GM19193 (cell line): ENCODE data around the gene CLEC11A.

Experiments
- POLR2A ChIP-seq: IDR thresholded peaks from 4 replicates; pipeline ENCODE4 v1.6.1; 2011; ENCODE audit not compliant: insufficient read depth, insufficient read length; ENCODE audit errors: extremely low read depth

Gene CLEC11A

GRCh38 chr19:50713556-50714236 lies 9.5 kb upstream of the CLEC11A start:
- no peak for TF ChIP-seq POLR2A

GRCh38 chr19:50716178-50717025 lies 6.8 kb upstream of the CLEC11A start:
- TF ChIP-seq POLR2A: no peak

GRCh38 chr19:50717026-50717723 lies 6.0 kb upstream of the CLEC11A start:
- TF ChIP-seq POLR2A: no peak

GRCh38 chr19:50717891-50718254 lies 5.3 kb upstream of the CLEC11A start:
- no peak for TF ChIP-seq POLR2A

- TF ChIP-seq POLR2A: no peak
Measured at GRCh38 chr19:50718255-50719118, 4.7 kb upstream of the CLEC11A start.

GRCh38 chr19:50719119-50719435 lies 4.1 kb upstream of the CLEC11A start:
- no peak for TF ChIP-seq POLR2A

GRCh38 chr19:50719566-50719965 lies 3.6 kb upstream of the CLEC11A start, which contains the start of gene SHANK1:
Gene SHANK1 (minus strand): TSS chr19:50719802. CDS start chr19:50716919, 2,883 bp downstream.
- TF ChIP-seq POLR2A: no peak

DNA sequence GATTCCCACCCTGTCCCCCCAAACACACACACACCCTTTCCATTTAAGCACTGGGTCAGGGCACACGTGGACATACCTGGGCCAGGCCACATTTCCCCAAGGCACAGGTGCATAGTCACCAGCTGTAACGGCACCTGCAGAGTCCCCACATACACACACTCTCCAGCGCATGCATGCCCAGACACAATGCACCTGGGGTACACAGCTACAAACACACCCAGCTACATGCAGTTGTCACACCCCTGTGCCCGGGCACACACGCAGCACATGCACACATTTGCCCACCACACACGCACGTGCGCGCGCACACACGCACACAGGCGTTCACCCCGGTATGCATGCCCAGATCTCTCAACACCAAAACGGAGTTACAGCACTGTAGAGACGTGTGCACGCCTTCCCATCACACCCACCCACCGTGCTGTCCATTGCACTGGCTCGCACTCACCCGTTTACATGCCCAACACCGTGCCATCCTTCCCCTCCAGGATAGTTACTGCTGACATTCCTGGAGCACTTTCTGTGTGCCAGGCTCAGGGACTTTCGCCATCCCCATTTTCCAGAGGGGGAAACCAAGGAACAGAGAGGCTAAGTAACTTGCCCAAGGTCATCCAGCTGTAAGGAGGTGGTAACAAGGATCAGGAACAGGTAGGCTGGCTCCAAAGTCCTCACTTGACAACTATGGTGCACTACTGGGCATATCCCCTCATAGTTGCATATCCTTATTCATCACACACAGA lies 2.8 kb upstream of the CLEC11A start:
- no peak for TF ChIP-seq POLR2A

DNA sequence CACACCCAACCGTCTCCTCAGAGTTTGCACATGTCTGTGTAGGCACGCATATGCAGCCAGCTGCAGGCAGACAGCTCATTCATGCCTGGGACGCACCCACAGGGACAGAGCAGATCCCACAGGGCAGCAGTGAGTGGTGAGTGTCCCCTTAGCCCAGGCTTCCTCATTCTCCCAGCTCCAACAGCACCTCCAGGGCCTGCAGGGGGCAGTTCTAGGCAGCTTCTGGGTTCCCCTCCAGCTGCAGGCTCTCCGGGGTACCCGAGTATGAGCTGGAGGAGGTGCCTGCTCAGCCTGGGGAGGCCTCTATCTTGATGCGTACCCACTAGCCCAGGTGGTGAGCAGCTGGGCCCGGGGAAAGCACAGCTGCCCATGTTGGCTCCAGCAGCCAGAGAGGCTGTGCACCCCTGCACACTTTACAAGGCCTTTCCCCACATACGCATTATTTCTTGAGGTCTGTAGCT lies 2.2 kb upstream of the CLEC11A start:
- no peak for TF ChIP-seq POLR2A

GRCh38 chr19:50721441-50722137 lies 1.6 kb upstream of the CLEC11A start:
- TF ChIP-seq POLR2A: no peak

DNA sequence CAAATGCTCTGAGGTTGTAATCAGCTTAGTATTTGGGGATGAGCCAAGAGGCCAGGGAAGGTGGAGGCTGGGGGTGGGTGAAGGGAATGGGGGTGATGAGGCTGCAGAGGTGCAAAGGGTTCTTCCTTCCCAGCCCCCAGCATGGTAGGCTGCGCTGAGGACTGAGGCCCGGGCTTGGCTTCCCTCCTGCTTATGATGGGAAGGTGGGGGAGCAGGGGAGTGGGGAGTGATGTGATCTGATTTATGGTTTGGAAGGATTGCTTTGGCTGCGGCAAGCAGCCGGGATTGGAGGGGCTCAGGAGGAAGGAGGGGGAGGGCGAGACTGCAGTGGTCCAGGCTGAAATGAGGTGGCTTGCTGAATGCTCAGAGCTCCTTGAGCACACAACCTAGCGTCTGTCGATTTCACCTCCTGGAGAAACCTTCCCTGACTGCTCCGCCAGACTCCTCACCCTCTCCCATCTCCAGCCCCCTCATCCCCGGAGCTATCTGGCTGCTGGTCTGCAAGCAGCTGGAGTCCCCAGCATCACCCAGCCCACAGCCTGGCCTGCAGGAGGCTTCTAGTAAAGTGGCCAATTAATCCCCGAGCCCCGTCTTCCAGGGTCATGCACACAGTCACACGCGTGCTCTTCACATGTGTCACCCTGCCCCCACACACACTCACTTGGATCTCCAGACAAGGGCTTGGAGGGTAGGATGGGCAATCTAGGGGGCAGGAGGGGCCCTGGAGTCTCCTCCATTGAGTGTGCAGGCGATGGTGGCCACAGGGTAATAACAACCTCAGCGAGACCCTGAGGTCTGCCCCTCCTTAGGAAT lies 757 bp upstream of the CLEC11A start:
- TF ChIP-seq POLR2A: no peak

GRCh38 chr19:50723735-50724521 lies 764 bp downstream of the CLEC11A start:
- TF ChIP-seq POLR2A: no peak

DNA sequence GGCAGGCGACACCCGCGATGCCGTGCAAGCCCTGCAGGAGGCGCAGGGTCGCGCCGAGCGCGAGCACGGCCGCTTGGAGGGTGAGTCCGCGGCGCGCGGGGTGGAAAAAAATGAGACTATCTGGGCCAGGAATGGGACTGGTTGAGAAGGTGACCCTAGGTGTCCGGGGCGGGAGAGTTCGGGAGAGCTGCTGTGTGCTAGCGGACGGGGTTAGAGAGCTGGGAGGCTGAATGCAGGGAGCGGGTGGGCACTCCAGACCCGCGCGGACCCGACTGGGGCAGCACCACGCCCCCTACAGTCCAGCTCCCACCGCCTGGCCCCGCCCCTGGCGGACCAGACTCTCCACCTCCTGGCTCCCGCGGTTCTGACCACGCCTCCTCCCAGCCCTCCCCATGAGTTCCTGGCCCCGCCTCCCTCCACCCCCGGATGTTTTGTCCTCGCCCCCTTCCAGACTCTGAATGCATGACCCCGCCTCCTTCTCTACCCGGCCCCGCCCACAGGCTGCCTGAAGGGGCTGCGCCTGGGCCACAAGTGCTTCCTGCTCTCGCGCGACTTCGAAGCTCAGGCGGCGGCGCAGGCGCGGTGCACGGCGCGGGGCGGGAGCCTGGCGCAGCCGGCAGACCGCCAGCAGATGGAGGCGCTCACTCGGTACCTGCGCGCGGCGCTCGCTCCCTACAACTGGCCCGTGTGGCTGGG lies 1.5 kb downstream of the CLEC11A start:
- TF ChIP-seq POLR2A: peak; percentile 68
